HepG2 (cell line): ENCODE data around the gene DAPK1. TPM values are rescaled to one million over a fixed set of nuclear protein-coding genes. Genes with fewer than 3 reads are reported as not detected.

Experiments
- ATAD3A ChIP-seq: sonication (generic); formaldehyde crosslinking; IDR thresholded peaks from 2 replicates; pipeline ENCODE4 v1.4.0; 2020; ENCODE audit warnings: missing genetic modification reagents
- BRD4 ChIP-seq: sonication (generic); formaldehyde crosslinking; IDR thresholded peaks from 2 replicates; pipeline ENCODE4 v1.4.0; 2020; ENCODE audit warnings: missing genetic modification reagents
- CAMTA2 ChIP-seq: sonication (generic); formaldehyde crosslinking; IDR thresholded peaks from 2 replicates; pipeline ENCODE4 v1.4.0; 2020; ENCODE audit warnings: mild to moderate bottlenecking, missing genetic modification reagents, borderline replicate concordance
- ETV5 ChIP-seq: IDR thresholded peaks from 2 replicates; pipeline ENCODE4 v1.6.1; 2018; ENCODE audit warnings: missing biosample characterization, missing genetic modification reagents, inconsistent platforms, borderline replicate concordance
- GZF1 ChIP-seq: sonication (generic); formaldehyde crosslinking; IDR thresholded peaks from 2 replicates; pipeline ENCODE4 v1.5.1; 2020; ENCODE audit warnings: mild to moderate bottlenecking, missing genetic modification reagents
- HBP1 ChIP-seq: IDR thresholded peaks from 2 replicates; pipeline ENCODE4 v1.6.1; 2016; ENCODE audit warnings: low read depth, control low read depth
- HES4 ChIP-seq: sonication (generic); formaldehyde crosslinking; IDR thresholded peaks from 2 replicates; pipeline ENCODE4 v1.9.0; 2021; ENCODE audit warnings: mild to moderate bottlenecking, missing genetic modification reagents, borderline replicate concordance
- ISX ChIP-seq: sonication (generic); formaldehyde crosslinking; conservative IDR thresholded peaks from 2 replicates; pipeline ENCODE4 v1.5.0; 2020; ENCODE audit warnings: missing genetic modification reagents
- MLX ChIP-seq: IDR thresholded peaks from 2 replicates; pipeline ENCODE4 v1.6.1; 2016
- SAFB2 ChIP-seq: sonication (generic); formaldehyde crosslinking; IDR thresholded peaks from 2 replicates; pipeline ENCODE4 v1.5.1; 2020; ENCODE audit warnings: missing genetic modification reagents, low read depth, mild to moderate bottlenecking, borderline replicate concordance
- SALL2 ChIP-seq: sonication (generic); formaldehyde crosslinking; IDR thresholded peaks from 2 replicates; pipeline ENCODE4 v1.8.1; 2023; ENCODE audit warnings: mild to moderate bottlenecking, missing genetic modification reagents, inconsistent platforms
- SCMH1 ChIP-seq: sonication (generic); formaldehyde crosslinking; IDR thresholded peaks from 2 replicates; pipeline ENCODE4 v1.9.0; 2021; ENCODE audit warnings: missing genetic modification reagents, mild to moderate bottlenecking, borderline replicate concordance
- SRSF1 ChIP-seq: fragments of 200-400 bp; formaldehyde crosslinking; optimal IDR thresholded peaks from 2 replicates; pipeline ENCODE3; 2017; ENCODE audit warnings: mild to moderate bottlenecking, low read depth, low read length, moderate library complexity
- TCF12 ChIP-seq, 2 experiments: fragments of 450-650 bp in 1 of 2; sonication (generic) in 1 of 2; formaldehyde crosslinking in 1 of 2; IDR thresholded peaks; 2 replicates each; pipeline versions ENCODE4 v1.6.1 to v1.8.0; 2017 to 2022; ENCODE audit warnings: antibody characterized with exemption in 1 of 2, mild to moderate bottlenecking in 1 of 2, missing genetic modification reagents in 1 of 2, moderate library complexity in 1 of 2
- ZBTB4 ChIP-seq: sonication (generic); formaldehyde crosslinking; IDR thresholded peaks from 2 replicates; pipeline ENCODE4 v1.4.0; 2020; ENCODE audit warnings: missing genetic modification reagents, mild to moderate bottlenecking, borderline replicate concordance
- ZMYM3 ChIP-seq: sonication (generic); formaldehyde crosslinking; IDR thresholded peaks from 2 replicates; pipeline ENCODE4 v1.5.1; 2020; ENCODE audit warnings: mild to moderate bottlenecking, missing genetic modification reagents
- ZNF160 ChIP-seq: sonication (generic); formaldehyde crosslinking; IDR thresholded peaks from 2 replicates; pipeline ENCODE4 v1.8.0; 2022; ENCODE audit warnings: mild to moderate bottlenecking, inconsistent platforms, missing genetic modification reagents
- ZNF224 ChIP-seq: sonication (generic); formaldehyde crosslinking; IDR thresholded peaks from 2 replicates; pipeline ENCODE4 v1.5.0; 2020; ENCODE audit warnings: mild to moderate bottlenecking, missing genetic modification reagents
- ZNF367 ChIP-seq: sonication (generic); formaldehyde crosslinking; IDR thresholded peaks from 2 replicates; pipeline ENCODE4 v1.4.0; 2020; ENCODE audit warnings: missing genetic modification reagents, borderline replicate concordance
- ZNF574 ChIP-seq: sonication (generic); formaldehyde crosslinking; IDR thresholded peaks from 2 replicates; pipeline ENCODE4 v1.4.0; 2020; ENCODE audit warnings: missing genetic modification reagents
- ZNF703 ChIP-seq: sonication (generic); formaldehyde crosslinking; IDR thresholded peaks from 2 replicates; pipeline ENCODE4 v1.5.1; 2020; ENCODE audit warnings: missing genetic modification reagents, mild to moderate bottlenecking, moderate library complexity, borderline replicate concordance
- polyA plus RNA-seq, 8 experiments: library from polyadenylated mRNA; depleted of rRNA in 3 of 8; stranded (reverse) in 7 of 8; unstranded in 1 of 8; fragments of >200 nt; fragmentation: Illumina TruSeq in 4 of 8; extraction: Trizol in 4 of 8; gene quantifications; 2 replicates each; pipeline versions ENCODE4 v1.2.1 to v1.2.3, GENCODE V29; 2011 to 2016; ENCODE audit warnings: low read depth in 4 of 8, missing spikeins in 1 of 8, mixed read lengths in 1 of 8; ENCODE audit not compliant: insufficient read depth in 1 of 8
- total RNA-seq, 5 experiments: library from RNA; depleted of rRNA; stranded (reverse); fragments of >200 nt; fragmentation: Illumina TruSeq; extraction: Trizol; gene quantifications; 2 replicates each; pipeline ENCODE4 v1.2.3, GENCODE V29; 2016; ENCODE audit warnings: low read depth in 1 of 5

DAPK1 gene
- total and polyA plus RNA-seq, 2 of the 13 experiments (the other 11 are each of a cell fraction or from before 2014, with no cell fraction given) = 35.7 to 35.9 TPM

GRCh38 chr9:87505869-87506678 is 8.4 kb downstream of the DAPK1 start (continued):
- TF ChIP-seq SRSF1 (no peak), TCF12 (IDR thresholded peaks at IDR 0.05) (no peak), TCF12 (CRISPR knock-in tag; IDR thresholded peaks at IDR 0.05) (no peak), ATAD3A (no peak), ZMYM3 (CRISPR knock-in tag) (no peak), MLX (CRISPR knock-in tag) (no peak; the same call in 1 of the 2 replicates), CAMTA2 (CRISPR knock-in tag) (no peak), SAFB2 (CRISPR knock-in tag) (no peak), HBP1 (CRISPR knock-in tag) (0 out of 2 replicates have a peak, but pooled peaks have one; percentile 64), GZF1 (CRISPR knock-in tag) (no peak), SALL2 (CRISPR knock-in tag) (no peak), ZNF703 (CRISPR knock-in tag) (no peak), ZNF160 (CRISPR knock-in tag) (no peak), ETV5 (no peak), BRD4 (CRISPR knock-in tag) (no peak), HES4 (CRISPR knock-in tag) (no peak), SCMH1 (CRISPR knock-in tag) (no peak), ZBTB4 (CRISPR knock-in tag) (no peak; the same call in 1 of the 2 replicates), ZNF367 (CRISPR knock-in tag) (no peak), ZNF574 (CRISPR knock-in tag) (peak; percentile 54; the same call in 1 of the 2 replicates), ZNF224 (CRISPR knock-in tag) (no peak), ISX (CRISPR knock-in tag) (no peak)
